Mammary epithelial cell (primary cell): ENCODE results near the gene USP30.

Experiments
- EZH2 ChIP-seq: IDR thresholded peaks from 2 replicates; pipeline ENCODE4 v1.6.1; 2012; ENCODE audit warnings: low read length, inconsistent platforms, borderline replicate concordance
- TF ChIP-seq, protein P1 (sequence below), 2 donors: IDR thresholded peaks in 1 of 2; conservative IDR thresholded peaks in 1 of 2; 2 replicates each; pipeline ENCODE4 v1.5.1; 2011 to 2012; ENCODE audit warnings: inconsistent platforms in 2 of 2, low read length in 2 of 2, mild to moderate bottlenecking in 2 of 2, control low read depth in 1 of 2, low read depth in 1 of 2; ENCODE audit not compliant: insufficient read depth in 1 of 2; ENCODE audit errors: extremely low read depth in 1 of 2

GRCh38 chr12:109020146-109020795, 32.1 kb upstream of the USP30 start:
- TF ChIP-seq, protein P1, sequence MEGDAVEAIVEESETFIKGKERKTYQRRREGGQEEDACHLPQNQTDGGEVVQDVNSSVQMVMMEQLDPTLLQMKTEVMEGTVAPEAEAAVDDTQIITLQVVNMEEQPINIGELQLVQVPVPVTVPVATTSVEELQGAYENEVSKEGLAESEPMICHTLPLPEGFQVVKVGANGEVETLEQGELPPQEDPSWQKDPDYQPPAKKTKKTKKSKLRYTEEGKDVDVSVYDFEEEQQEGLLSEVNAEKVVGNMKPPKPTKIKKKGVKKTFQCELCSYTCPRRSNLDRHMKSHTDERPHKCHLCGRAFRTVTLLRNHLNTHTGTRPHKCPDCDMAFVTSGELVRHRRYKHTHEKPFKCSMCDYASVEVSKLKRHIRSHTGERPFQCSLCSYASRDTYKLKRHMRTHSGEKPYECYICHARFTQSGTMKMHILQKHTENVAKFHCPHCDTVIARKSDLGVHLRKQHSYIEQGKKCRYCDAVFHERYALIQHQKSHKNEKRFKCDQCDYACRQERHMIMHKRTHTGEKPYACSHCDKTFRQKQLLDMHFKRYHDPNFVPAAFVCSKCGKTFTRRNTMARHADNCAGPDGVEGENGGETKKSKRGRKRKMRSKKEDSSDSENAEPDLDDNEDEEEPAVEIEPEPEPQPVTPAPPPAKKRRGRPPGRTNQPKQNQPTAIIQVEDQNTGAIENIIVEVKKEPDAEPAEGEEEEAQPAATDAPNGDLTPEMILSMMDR (conservative IDR thresholded peaks at IDR 0.05 in 1 of 2, IDR thresholded peaks at IDR 0.05 in 1 of 2; ENCODE audit: extremely low read depth in 1 of 2, insufficient read depth in 1 of 2, low read depth in 1 of 2, low read length in 2 of 2): no peak
- TF ChIP-seq EZH2: no peak
